Measurements from ENCODE around the gene ELFN2. TPM values are rescaled to one million over a fixed set of nuclear protein-coding genes. Genes with fewer than 3 reads are reported as not detected.

ELFN2 gene
- total and polyA plus RNA-seq, 2 donors (not counting 3 experiments of a cell fraction or from before 2014, with no cell fraction given), result 0.41 to 1.3 TPM

DNA sequence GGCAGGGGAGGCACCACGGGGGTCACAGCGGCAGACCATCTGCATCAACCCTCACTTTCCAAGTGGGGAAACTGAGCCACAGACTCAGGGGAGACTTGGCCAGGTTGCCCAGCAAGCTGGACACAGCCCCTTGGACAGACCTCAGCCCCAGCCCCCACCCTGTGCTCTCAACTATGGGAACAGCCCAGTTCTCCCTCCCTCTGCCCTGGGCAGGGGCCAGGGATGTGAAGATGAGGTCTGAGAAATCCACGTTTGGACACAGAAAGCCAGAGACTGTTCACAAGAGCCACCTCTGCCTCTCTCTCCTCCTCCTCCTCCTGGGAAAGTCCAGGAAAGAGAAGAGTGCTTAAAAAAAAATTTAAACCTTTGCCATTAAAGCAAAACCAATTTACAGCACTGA is 50.1 kb downstream of the ELFN2 start:
- Histone ChIP-seq H3K27ac (ENCODE audit: insufficient read depth, low read depth, low read length) (no peak overlapping the region), H4K20me1 (replicated peaks; ENCODE audit: control insufficient read depth, extremely low read depth, insufficient read depth, low read length) (no peaks in the 10 kb centered on the region), H3K36me3 (ENCODE audit: control insufficient read depth in 2 of 2, extremely low read depth in 1 of 2, insufficient read depth in 2 of 2, low read length in 2 of 2) (no peaks in the 10 kb centered on the region), H3K27me3 (ENCODE audit: control insufficient read depth in 2 of 2, insufficient read depth in 2 of 2, low read length in 2 of 2) (peaks cover 3 to 4% of the 10 kb centered on the region in 2 experiments), H2AFZ (ENCODE audit: low read depth, low read length) (no peak overlapping the region), H3K4me2 (ENCODE audit: insufficient read depth, low read length) (no peak overlapping the region), H3K79me2 (ENCODE audit: control insufficient read depth, insufficient read depth, low read length) (no peaks in the 10 kb centered on the region), H3K9me1 (replicated peaks; ENCODE audit: control insufficient read depth, extremely low read depth, insufficient read depth, low read length) (no peaks in the 10 kb centered on the region), H3K9ac (replicated peaks; ENCODE audit: extremely low read depth, insufficient read depth, low read length) (no peak overlapping the region), H3K9me3 (replicated peaks; ENCODE audit: control insufficient read depth, insufficient read depth, low read length) (no peaks in the 10 kb centered on the region), H3K4me3 (replicated peaks in 1 of 3; ENCODE audit: insufficient read depth in 1 of 3, low read depth in 1 of 3, low read length in 3 of 3) (no peak overlapping the region), H3K4me1 (ENCODE audit: control insufficient read depth, extremely low read depth, insufficient read depth, low read length) (no peaks in the 10 kb centered on the region)
- dilution Hi-C loops (cut with MboI; ENCODE audit: extremely low pct_ligation_motif_present, low sequenced_read_pairs) (no loop called here), intact Hi-C loops (cut with micrococcal nuclease) (no loop called here)
- DNase-seq (ENCODE audit: low read depth, low spot score) (no peak), FAIRE-seq (no peak)
- ChIA-PET POLR2A (no interaction called here), CTCF (no interaction called here)
- no peak for TF ChIP-seq MYC (IDR thresholded peaks at IDR 0.05; ENCODE audit: low read depth, low read length)
- no peak for TF ChIP-seq POLR2A (IDR thresholded peaks at IDR 0.05; ENCODE audit: low read depth, low read length)
- no peak for TF ChIP-seq GATA2 (IDR thresholded peaks at IDR 0.05; ENCODE audit: insufficient read depth, insufficient read length, low read depth, low read length)
- TF ChIP-seq POLR2AphosphoS5 (IDR thresholded peaks at IDR 0.05; ENCODE audit: insufficient read depth, low read depth, low read length), result no peak
- TF ChIP-seq FOS (IDR thresholded peaks at IDR 0.05; ENCODE audit: borderline replicate concordance, insufficient read depth, low read length), result no peak
- no peak for TF ChIP-seq JUN (IDR thresholded peaks at IDR 0.05; ENCODE audit: borderline replicate concordance, insufficient read depth, insufficient read length, low read depth)
- TF ChIP-seq, protein P1, sequence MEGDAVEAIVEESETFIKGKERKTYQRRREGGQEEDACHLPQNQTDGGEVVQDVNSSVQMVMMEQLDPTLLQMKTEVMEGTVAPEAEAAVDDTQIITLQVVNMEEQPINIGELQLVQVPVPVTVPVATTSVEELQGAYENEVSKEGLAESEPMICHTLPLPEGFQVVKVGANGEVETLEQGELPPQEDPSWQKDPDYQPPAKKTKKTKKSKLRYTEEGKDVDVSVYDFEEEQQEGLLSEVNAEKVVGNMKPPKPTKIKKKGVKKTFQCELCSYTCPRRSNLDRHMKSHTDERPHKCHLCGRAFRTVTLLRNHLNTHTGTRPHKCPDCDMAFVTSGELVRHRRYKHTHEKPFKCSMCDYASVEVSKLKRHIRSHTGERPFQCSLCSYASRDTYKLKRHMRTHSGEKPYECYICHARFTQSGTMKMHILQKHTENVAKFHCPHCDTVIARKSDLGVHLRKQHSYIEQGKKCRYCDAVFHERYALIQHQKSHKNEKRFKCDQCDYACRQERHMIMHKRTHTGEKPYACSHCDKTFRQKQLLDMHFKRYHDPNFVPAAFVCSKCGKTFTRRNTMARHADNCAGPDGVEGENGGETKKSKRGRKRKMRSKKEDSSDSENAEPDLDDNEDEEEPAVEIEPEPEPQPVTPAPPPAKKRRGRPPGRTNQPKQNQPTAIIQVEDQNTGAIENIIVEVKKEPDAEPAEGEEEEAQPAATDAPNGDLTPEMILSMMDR (IDR thresholded peaks at IDR 0.05; ENCODE audit: extremely low read depth in 1 of 2, insufficient read depth in 1 of 2, low read depth in 1 of 2, low read length in 2 of 2), result no peak
- TF ChIP-seq EZH2 (IDR thresholded peaks at IDR 0.05; ENCODE audit: borderline replicate concordance, low read depth, low read length, severe bottlenecking), result no peak
- TF ChIP-seq, protein P2, sequence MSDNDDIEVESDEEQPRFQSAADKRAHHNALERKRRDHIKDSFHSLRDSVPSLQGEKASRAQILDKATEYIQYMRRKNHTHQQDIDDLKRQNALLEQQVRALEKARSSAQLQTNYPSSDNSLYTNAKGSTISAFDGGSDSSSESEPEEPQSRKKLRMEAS (IDR thresholded peaks at IDR 0.05; ENCODE audit: insufficient read depth, insufficient read length), result no peak
- BruUV-seq (replicated peaks), result no TSS peak

Data from endothelial cell of umbilical vein (primary cell).